CD14-positive monocyte (primary cell): Measurements from ENCODE around the gene CDH13. TPM values are rescaled to one million over a fixed set of nuclear protein-coding genes. Genes with fewer than 3 reads are reported as not detected.

ENCODE experiments used
- DNase-seq, 3 donors: peaks; one replicate each; pipeline ENCODE4 v3.0.0-alpha.2; 2011 to 2022
- H2AFZ ChIP-seq: 2 replicates; pipeline ENCODE4 v1.6.0; 2012; ENCODE audit warnings: mild to moderate bottlenecking, low read depth, low read length, inconsistent platforms; ENCODE audit not compliant: insufficient read depth, poor library complexity, severe bottlenecking
- H3K27ac ChIP-seq, 2 donors: 1 replicate in 1 of 2; 2 replicates in 1 of 2; pipeline ENCODE4 v1.5.1; 2012 to 2013; ENCODE audit warnings: low read length in 2 of 2, control low read depth in 1 of 2, inconsistent platforms in 1 of 2, low read depth in 1 of 2, mild to moderate bottlenecking in 1 of 2
- H3K27me3 ChIP-seq, 2 donors: one replicate each; pipeline versions ENCODE4 v1.6.0 to v1.6.1; 2011 to 2013; ENCODE audit warnings: low read length in 2 of 2; ENCODE audit not compliant: control insufficient read depth in 2 of 2, insufficient read depth in 2 of 2
- H3K36me3 ChIP-seq, 2 donors: replicated peaks in 1 of 2; 1 replicate in 1 of 2; 2 replicates in 1 of 2; pipeline versions ENCODE4 v1.5.1 to v1.6.1; 2012 to 2013; ENCODE audit warnings: low read length in 2 of 2, control low read depth in 1 of 2, inconsistent platforms in 1 of 2, mild to moderate bottlenecking in 1 of 2; ENCODE audit not compliant: insufficient read depth in 2 of 2, control insufficient read depth in 1 of 2
- H3K4me1 ChIP-seq, 2 donors: 1 replicate in 1 of 2; 2 replicates in 1 of 2; pipeline versions ENCODE4 v1.5.1 to v1.6.1; 2012 to 2013; ENCODE audit warnings: low read length in 2 of 2, control low read depth in 1 of 2, inconsistent platforms in 1 of 2, mild to moderate bottlenecking in 1 of 2, moderate library complexity in 1 of 2; ENCODE audit not compliant: insufficient read depth in 2 of 2, control insufficient read depth in 1 of 2
- H3K4me2 ChIP-seq: replicated peaks from 2 replicates; pipeline ENCODE3; 2012; ENCODE audit warnings: low read length, moderate library complexity, mild to moderate bottlenecking; ENCODE audit not compliant: poor library complexity, severe bottlenecking; ENCODE audit errors: extremely low read depth
- H3K4me3 ChIP-seq, 3 experiments: fragments of 200-600 bp in 1 of 3; sonication (generic) in 1 of 3; replicated peaks in 1 of 3; 1 replicate in 2 of 3; 2 replicates in 1 of 3; pipeline ENCODE4 v1.5.1; 2011 to 2013; ENCODE audit warnings: low read length in 3 of 3, mild to moderate bottlenecking in 3 of 3, control low read depth in 2 of 3, low read depth in 2 of 3, inconsistent platforms in 1 of 3, moderate library complexity in 1 of 3
- H3K79me2 ChIP-seq: 2 replicates; pipeline ENCODE4 v1.6.0; 2012; ENCODE audit warnings: mild to moderate bottlenecking, control low read depth, inconsistent platforms, low read length, moderate library complexity; ENCODE audit not compliant: insufficient read depth
- H3K9ac ChIP-seq: 2 replicates; pipeline ENCODE4 v1.6.0; 2017; ENCODE audit warnings: low read length, mild to moderate bottlenecking; ENCODE audit not compliant: insufficient read depth, poor library complexity, severe bottlenecking
- H3K9me3 ChIP-seq, 2 donors: replicated peaks in 1 of 2; 1 replicate in 1 of 2; 2 replicates in 1 of 2; pipeline versions ENCODE4 v1.5.1 to v1.6.1; 2012 to 2013; ENCODE audit warnings: low read length in 2 of 2, control low read depth in 1 of 2; ENCODE audit not compliant: control insufficient read depth in 1 of 2, insufficient read depth in 1 of 2
- H4K20me1 ChIP-seq: 2 replicates; pipeline ENCODE4 v1.6.0; 2012; ENCODE audit warnings: mild to moderate bottlenecking, low read length, control low read depth, moderate library complexity; ENCODE audit not compliant: insufficient read depth
- H3K27ac Mint-ChIP-seq, 7 donors: one replicate each; pipeline ENCODE4 v1.8.0; 2020; ENCODE audit warnings: mild to moderate bottlenecking in 7 of 7, mixed read lengths in 7 of 7, moderate library complexity in 6 of 7, inconsistent platforms in 2 of 7
- H3K27me3 Mint-ChIP-seq, 3 donors: one replicate each; pipeline ENCODE4 v1.8.0; 2021 to 2022; ENCODE audit warnings: low read depth in 3 of 3, mild to moderate bottlenecking in 3 of 3, mixed read lengths in 3 of 3, moderate library complexity in 3 of 3, inconsistent platforms in 1 of 3
- H3K36me3 Mint-ChIP-seq, 2 donors: one replicate each; pipeline ENCODE4 v1.8.0; 2020; ENCODE audit warnings: mixed read lengths in 2 of 2, inconsistent platforms in 1 of 2, mild to moderate bottlenecking in 1 of 2
- H3K4me1 Mint-ChIP-seq: one replicate; pipeline ENCODE4 v1.8.0; 2020; ENCODE audit warnings: mild to moderate bottlenecking, mixed read lengths
- H3K4me3 Mint-ChIP-seq, 2 donors: one replicate each; pipeline ENCODE4 v1.8.0; 2020; ENCODE audit warnings: mild to moderate bottlenecking in 2 of 2, mixed read lengths in 2 of 2, moderate library complexity in 1 of 2
- H3K9me3 Mint-ChIP-seq, 7 donors: one replicate each; pipeline ENCODE4 v1.8.0; 2020 to 2022; ENCODE audit warnings: mixed read lengths in 7 of 7, mild to moderate bottlenecking in 6 of 7, moderate library complexity in 6 of 7, inconsistent platforms in 2 of 7
- WGBS: methylation state at CpG from one replicate; pipeline ENCODE4 v1.1.5; 2013; ENCODE audit warnings: missing lambda C conversion rate; ENCODE audit not compliant: insufficient coverage; 5-methylcytosine and 5-hydroxymethylcytosine counted together
- intact Hi-C, 2 donors: fragments of 100-400 bp; cut with micrococcal nuclease; formaldehyde crosslinking; loops; one replicate each; pipeline versions ENCODE4 v1.15.0 to v1.15.1; 2023
- polyA plus RNA-seq, 3 donors: library from polyadenylated mRNA; depleted of rRNA in 1 of 3; unstranded in 2 of 3; stranded (reverse) in 1 of 3; fragments of 300-500 nt in 2 of 3; fragments of >200 nt in 1 of 3; fragmentation: Illumina TruSeq in 2 of 3; gene quantifications; 1 replicate in 2 of 3; 2 replicates in 1 of 3; pipeline ENCODE4 v1.2.3, GENCODE V29; 2012 to 2021
- TF ChIP-seq, protein P1 (sequence below): fragments of 200-600 bp; IDR thresholded peaks from one replicate; pipeline ENCODE4 v1.8.0; 2022; ENCODE audit warnings: antibody characterized with exemption, mild to moderate bottlenecking

CDH13 gene
- polyA plus RNA-seq, 3 donors: 0.13 to 0.19 TPM; not detected in 1

DNA sequence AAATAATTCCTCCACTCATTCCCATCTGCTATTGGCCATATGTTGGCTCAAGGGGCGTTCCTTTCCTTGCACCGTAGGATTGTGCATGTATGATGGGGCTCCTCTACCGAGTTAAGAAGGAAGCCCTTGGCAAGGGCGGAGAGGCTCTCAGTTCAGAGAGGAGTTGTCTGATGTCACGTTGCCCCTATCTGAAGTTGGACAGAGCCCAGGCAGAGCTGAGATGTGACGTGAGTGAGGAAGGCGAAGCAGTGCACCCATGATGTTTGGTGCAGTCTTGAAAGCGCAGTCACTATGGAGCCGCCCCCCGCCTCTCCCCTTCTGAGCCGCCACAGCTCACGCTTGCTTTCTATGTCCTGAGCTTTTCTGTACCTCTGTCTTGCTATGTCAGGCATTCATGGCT, 40.7 kb downstream of the CDH13 start:
- 87% methylated on average over 10 of the region's 12 CpGs for WGBS
- TF ChIP-seq, protein P1, sequence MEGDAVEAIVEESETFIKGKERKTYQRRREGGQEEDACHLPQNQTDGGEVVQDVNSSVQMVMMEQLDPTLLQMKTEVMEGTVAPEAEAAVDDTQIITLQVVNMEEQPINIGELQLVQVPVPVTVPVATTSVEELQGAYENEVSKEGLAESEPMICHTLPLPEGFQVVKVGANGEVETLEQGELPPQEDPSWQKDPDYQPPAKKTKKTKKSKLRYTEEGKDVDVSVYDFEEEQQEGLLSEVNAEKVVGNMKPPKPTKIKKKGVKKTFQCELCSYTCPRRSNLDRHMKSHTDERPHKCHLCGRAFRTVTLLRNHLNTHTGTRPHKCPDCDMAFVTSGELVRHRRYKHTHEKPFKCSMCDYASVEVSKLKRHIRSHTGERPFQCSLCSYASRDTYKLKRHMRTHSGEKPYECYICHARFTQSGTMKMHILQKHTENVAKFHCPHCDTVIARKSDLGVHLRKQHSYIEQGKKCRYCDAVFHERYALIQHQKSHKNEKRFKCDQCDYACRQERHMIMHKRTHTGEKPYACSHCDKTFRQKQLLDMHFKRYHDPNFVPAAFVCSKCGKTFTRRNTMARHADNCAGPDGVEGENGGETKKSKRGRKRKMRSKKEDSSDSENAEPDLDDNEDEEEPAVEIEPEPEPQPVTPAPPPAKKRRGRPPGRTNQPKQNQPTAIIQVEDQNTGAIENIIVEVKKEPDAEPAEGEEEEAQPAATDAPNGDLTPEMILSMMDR: no peak
- H3K9me3 Mint-ChIP-seq: peaks cover 0 to 10% (median 0%) of the 10 kb centered on the region in 7 donors

GRCh38 chr16:82668094-82668493, 41.3 kb downstream of the CDH13 start:
- Histone ChIP-seq H2AFZ (no peak overlapping the region), H3K9me3 (no peaks in the 10 kb centered on the region), H3K9ac (no peak overlapping the region), H4K20me1 (no peaks in the 10 kb centered on the region), H3K4me1 (no peaks in the 10 kb centered on the region), H3K79me2 (no peaks in the 10 kb centered on the region), H3K4me2 (no peak overlapping the region), H3K27me3 (no peaks in the 10 kb centered on the region), H3K4me3 (no peak overlapping the region), H3K36me3 (no peaks in the 10 kb centered on the region), H3K27ac (no peak overlapping the region)
- Mint-ChIP-seq H3K27me3 (peaks cover 0 to 8% (median 2%) of the 10 kb centered on the region in 3 donors), H3K9me3 (peaks cover 0 to 10% (median 0%) of the 10 kb centered on the region in 7 donors), H3K4me3 (no peak overlapping the region), H3K27ac (no peak overlapping the region), H3K4me1 (no peaks in the 10 kb centered on the region), H3K36me3 (no peaks in the 10 kb centered on the region)
- DNase-seq: no peak
- TF ChIP-seq, protein P1: no peak
- intact Hi-C loops: no loop called here
- WGBS: 80% methylated on average over 1 of the region's 3 CpGs

More for the DNA sequence above, 40.7 kb downstream of the CDH13 start:
- Histone ChIP-seq H3K36me3 (no peaks in the 10 kb centered on the region), H3K4me1 (no peaks in the 10 kb centered on the region), H3K9me3 (no peaks in the 10 kb centered on the region), H3K27ac (no peak overlapping the region), H4K20me1 (no peaks in the 10 kb centered on the region), H3K27me3 (no peaks in the 10 kb centered on the region), H3K9ac (no peak overlapping the region), H2AFZ (no peak overlapping the region), H3K79me2 (no peaks in the 10 kb centered on the region), H3K4me2 (no peak overlapping the region), H3K4me3 (no peak overlapping the region)
- Mint-ChIP-seq H3K27ac (no peak overlapping the region), H3K4me1 (no peaks in the 10 kb centered on the region), H3K36me3 (no peaks in the 10 kb centered on the region), H3K4me3 (no peak overlapping the region), H3K27me3 (peaks cover 0 to 8% (median 2%) of the 10 kb centered on the region in 3 donors)
- intact Hi-C loops: no loop called here
- no peak for DNase-seq
